Panc1 (cell line): Measurements from ENCODE around the gene PPP1R16B.

ENCODE experiments used
- CTCF ChIP-seq: fragments of 450-650 bp; IDR thresholded peaks from 2 replicates; pipeline ENCODE4 v1.5.1; 2017; ENCODE audit warnings: mild to moderate bottlenecking
- POLR2AphosphoS5 ChIP-seq: IDR thresholded peaks from 2 replicates; pipeline ENCODE4 v1.6.1; 2012; ENCODE audit warnings: mild to moderate bottlenecking, low read depth, low read length, moderate library complexity
- REST ChIP-seq, 2 experiments: IDR thresholded peaks; 2 replicates each; pipeline ENCODE4 v1.6.1; 2011 to 2012; ENCODE audit warnings: low read depth in 2 of 2, control low read depth in 1 of 2, low read length in 1 of 2, mild to moderate bottlenecking in 1 of 2, moderate library complexity in 1 of 2; ENCODE audit not compliant: insufficient read depth in 1 of 2
- SIN3A ChIP-seq: IDR thresholded peaks from 2 replicates; pipeline ENCODE4 v1.6.1; 2012; ENCODE audit warnings: low read depth, mild to moderate bottlenecking, low read length, moderate library complexity, borderline replicate concordance; ENCODE audit not compliant: insufficient read depth
- TCF7L2 ChIP-seq: IDR thresholded peaks from 2 replicates; pipeline ENCODE4 v1.6.1; 2011; ENCODE audit warnings: mild to moderate bottlenecking, low read depth, low read length, inconsistent platforms

DNA sequence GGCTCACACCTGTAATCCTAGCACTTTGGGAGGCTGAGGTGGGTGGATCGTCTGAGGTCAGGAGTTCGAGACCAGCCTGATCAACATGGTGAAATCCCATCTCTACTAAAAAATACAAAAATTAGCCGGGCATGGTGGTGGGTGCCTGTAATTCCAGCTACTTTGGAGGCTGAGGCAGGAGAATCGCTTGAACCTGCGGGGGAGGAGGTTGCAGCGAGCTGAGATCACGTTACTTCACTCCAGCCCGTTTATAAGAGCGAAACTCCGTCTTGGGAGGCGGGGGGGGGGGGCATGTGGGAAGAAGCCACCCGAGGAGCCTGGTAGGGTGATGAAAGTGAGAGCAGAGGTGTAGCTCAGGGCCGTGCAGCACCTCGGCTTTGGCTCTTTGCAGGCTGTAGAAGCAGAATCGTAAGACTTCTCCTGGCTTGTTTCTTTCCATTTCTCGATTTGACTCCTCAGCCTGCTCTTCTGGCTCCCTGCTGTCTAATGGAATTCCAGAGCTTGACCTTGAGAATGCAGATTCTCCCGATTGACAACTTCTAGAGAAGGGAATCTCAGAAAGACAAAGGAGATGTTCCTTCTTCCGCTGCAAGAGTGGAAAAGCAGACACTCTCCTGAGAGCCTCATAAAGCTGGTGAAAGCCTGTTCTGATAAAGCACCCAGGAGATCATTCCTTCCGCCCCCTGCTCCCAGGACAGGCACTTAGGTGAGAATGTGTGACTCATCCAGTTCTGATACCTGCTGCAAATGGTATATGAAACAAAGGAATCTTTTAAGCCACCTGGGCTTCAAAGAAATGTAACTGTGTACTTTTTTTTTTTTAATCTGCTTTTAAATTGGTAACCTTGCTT, 26.0 kb upstream of the PPP1R16B start:
- no peak for TF ChIP-seq CTCF
- no peak for TF ChIP-seq POLR2AphosphoS5
- no peak for TF ChIP-seq SIN3A
- no peak for TF ChIP-seq REST (IDR thresholded peaks at IDR 0.05; ENCODE audit: insufficient read depth in 1 of 2, low read depth in 2 of 2, low read length in 1 of 2)
- no peak for TF ChIP-seq TCF7L2
